HTR-8/SVneo (cell line): ENCODE data around the gene PTGS2.
A peak's percentile ranks its signal among the peaks of the same experiment; 100 is the strongest.

Experiments used
- DNase-seq: peaks from one replicate; pipeline ENCODE4 v3.0.0; 2011; ENCODE audit warnings: low spot score, mixed read lengths; ENCODE audit not compliant: insufficient read length
- FAIRE-seq: peaks from 2 replicates; lab custom pipeline; 2011; peaks lifted over from hg19 to GRCh38; lab: Jason Lieb, UNC

PTGS2 gene

DNA sequence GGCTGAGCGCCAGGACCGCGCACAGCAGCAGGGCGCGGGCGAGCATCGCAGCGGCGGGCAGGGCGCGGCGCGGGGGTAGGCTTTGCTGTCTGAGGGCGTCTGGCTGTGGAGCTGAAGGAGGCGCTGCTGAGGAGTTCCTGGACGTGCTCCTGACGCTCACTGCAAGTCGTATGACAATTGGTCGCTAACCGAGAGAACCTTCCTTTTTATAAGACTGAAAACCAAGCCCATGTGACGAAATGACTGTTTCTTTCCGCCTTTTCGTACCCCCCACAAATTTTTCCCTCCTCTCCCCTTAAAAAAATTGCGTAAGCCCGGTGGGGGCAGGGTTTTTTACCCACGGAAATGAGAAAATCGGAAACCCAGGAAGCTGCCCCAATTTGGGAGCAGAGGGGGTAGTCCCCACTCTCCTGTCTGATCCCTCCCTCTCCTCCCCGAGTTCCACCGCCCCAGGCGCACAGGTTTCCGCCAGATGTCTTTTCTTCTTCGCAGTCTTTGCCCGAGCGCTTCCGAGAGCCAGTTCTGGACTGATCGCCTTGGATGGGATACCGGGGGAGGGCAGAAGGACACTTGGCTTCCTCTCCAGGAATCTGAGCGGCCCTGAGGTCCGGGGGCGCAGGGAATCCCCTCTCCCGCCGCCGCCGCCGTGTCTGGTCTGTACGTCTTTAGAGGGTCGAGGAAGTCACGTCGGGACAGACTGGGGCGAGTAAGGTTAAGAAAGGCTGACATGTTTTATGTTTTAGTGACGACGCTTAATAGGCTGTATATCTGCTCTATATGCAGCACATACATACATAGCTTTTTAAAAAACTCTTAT is at the start of gene PTGS2:
PTGS2 (minus strand) TSS at position 179 of the 817 bp plus-strand sequence; CDS start at position 46, 133 bp downstream.
- FAIRE-seq = no peak

DNA sequence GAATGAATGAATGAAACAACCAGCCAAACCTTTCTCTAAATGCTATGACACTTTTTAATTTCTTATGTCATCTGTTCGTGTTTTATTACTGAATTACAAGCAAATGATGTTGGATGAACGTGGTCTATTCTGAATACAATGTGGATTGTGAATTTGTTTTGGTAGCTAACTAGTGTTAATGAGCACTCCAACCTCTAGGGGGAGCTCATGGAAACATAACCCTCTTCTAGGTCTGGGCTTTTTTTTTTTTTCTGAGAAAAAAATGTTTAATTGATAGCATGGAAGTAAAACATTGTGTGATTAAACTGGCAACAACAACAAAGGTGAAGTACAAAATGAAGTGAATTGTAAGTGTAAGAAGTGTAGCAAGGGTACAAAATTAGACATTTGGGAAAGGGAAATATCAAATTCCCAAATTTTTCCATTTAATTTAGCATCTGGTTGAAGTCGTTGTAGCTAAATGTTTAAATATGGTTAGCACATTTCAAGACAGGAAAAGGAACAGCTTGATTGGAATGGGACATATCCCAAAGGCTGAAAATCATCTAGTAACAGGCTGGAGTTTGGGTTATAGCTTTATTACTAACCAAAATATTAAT is 42.6 kb upstream of the PTGS2 start:
- FAIRE-seq (no peak), DNase-seq (no peak)

More for the DNA sequence above, at the start of gene PTGS2:
- peak; percentile 63 for DNase-seq

DNA sequence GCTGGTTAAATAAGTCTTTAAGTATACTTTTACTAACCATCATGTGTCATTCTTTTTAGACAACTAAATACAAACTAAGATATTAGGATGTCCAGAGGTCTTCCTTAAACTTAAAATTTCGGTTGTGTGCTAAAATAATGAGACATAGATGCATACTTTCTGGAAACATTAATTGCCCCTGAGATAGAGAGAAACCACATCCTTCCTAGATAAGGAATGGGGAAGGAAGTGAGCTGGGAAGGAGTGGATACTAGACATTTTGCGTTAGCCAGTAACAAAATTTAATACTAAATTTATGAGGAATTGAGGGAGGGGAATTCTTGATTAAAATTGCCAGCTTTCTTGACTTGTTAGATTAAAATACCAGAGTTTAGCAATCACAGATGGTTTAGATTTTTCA is 37.1 kb upstream of the PTGS2 start:
- DNase-seq = no peak
- no peak for FAIRE-seq

DNA sequence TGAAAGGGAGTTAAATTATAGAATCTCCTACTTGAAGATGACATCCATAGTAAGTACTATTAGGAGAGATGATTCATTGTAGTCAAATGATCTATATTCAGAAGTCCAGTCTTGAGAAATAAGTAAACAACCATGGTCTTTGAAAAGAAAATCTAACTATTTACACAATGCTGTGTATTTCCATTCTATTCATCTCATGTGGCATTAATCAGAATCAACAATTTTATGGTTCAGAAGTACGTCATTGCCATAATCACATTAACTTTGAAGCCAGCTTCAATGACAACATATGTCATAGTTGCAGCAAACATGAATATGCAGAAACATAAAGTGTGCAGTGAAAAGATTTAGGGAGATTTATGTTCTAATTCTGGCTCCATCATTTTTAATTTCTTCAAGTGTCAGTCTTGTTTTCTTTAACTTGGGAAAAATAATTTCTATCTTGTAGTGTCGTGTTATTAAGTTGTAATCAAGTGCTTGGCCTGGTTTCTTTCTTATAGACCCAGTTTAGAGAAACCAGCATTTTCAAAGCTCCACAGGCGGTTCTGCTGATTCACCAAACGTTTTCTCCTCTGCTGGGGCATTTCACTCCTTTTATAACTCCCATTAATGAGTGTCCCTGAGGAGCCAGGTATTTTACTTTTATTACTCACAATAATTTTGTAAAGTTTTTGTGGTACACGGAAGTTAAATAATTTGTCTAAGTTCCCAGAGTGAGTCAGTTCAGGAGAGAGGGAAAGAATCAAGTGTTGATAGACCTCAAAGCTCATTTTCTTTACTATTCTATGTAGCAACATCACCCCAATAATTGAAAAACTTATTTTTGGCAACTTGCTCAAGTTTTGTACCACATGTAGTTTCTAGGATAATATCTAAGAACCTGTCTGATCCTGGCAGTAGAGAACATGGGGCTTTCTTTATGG is 35.9 kb upstream of the PTGS2 start:
- FAIRE-seq (no peak), DNase-seq (no peak)

DNA sequence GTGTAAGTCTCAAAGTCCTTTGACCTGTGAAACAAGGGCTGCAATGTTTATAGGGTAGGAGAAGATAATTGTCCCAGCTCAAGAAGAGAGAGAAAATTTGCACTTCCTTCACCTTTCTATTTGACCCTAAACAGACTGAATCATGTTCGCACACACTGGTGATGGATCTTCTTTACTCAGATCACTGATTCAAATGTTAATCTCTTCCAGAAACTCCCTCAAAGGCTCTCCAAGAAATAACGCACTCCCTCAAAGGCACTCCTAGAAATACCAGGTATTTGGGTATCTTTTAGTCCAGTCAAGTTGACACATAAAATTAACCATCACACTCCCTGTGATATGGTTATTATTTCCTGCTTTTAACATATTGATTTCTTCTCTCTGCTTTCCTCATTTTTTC is 30.5 kb upstream of the PTGS2 start:
- FAIRE-seq = no peak
- no peak for DNase-seq

DNA sequence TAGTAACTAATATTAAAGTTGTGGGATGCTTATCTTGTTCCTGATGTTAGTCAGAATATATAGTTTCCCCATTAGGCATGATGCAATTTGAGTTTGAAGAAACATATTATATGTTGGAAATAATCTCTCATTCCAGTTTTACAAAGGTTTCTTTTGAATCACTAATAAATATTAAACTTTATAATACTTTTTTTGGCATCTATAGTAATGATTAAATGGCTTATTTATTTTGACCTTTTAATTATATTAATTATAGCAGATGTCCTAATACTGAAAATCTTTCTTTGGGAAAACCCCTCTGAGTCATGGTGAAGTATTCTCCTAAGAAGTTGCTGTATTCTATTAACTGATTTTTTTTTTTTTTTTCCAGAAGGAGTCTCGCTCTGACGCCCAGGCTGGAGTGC is 28.5 kb upstream of the PTGS2 start:
- no peak for DNase-seq
- no peak for FAIRE-seq

DNA sequence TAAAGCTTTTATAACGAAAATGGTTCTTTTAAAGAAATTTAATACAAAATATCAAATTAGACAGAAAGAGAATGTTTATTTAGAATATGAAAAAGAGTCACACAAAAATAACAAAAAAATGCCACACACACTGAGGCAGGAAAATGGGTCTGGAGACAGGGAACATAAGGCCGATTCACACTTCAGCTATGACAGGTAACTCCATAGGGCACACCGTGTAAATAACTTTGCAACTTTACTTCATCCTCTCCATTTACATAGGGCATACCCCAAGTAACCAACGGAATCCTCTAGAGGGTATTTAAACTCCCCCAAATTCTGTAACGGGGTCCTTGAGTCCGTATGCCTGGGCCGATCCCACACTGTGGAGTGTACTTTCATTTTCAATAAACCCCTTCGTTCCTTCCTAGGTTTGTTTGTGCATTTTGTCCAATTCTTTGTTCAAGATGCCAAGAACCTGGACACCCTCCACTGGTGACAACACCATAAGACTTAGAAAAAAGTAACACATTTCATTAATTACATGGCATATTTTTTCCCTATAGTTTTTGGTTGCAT is 23.1 kb upstream of the PTGS2 start:
- no peak for FAIRE-seq
- DNase-seq = no peak

DNA sequence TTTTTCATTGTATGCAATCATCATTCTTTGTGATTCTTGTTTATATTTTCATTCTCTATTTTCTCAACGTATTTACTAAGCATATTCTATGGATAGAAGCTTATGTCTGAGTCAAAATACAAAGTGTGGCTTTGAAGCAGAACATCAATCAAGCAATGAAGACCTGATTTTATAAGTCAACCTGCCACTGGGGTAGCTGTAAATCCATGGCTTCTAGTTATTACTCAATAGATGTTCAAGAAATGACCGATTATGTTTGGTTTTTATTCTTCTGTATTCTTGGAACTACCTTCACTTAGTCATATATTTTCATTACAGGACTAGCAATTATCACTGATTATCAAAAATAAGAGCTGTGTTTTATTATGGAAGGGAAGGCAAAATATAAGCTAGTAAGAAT is 20.5 kb upstream of the PTGS2 start:
- FAIRE-seq (no peak), DNase-seq (no peak)

DNA sequence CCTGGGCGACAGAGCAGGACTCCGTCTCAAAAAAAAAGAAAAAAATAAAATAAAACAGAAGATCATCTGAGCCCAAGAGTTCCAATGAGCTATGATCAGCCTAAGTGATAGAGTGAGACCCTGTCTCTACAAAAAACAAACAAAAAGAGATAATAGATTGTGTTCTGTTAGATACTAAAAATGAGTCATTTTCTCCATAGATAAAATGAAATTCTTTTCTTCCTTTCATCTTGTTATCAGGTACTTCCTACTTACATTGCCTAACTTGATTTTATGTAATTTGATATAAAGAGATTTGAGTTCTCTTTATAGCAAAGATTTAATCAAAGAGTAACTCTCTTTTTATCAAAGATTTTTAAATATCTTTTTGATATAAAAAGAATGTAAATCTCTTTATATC is 19.3 kb upstream of the PTGS2 start:
- no peak for FAIRE-seq
- no peak for DNase-seq

DNA sequence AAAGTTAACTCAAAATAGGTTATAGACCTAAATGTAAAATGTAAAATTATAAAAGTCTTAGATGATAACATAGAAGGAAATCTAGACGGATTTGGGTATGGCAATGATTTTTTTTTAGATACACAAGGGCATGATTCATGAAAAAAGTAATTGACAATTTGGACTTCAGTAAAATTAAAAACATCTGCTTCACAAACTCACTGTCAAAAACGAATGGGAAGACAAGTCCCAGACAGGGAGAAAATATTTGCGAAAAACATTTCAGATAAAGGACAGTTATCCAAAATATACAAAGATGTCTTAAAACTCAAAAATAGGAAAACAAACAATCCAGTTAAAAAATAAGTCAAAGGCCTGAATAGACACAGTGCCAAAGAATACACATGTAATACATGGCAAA is 9.7 kb upstream of the PTGS2 start:
- FAIRE-seq (no peak), DNase-seq (no peak)

DNA sequence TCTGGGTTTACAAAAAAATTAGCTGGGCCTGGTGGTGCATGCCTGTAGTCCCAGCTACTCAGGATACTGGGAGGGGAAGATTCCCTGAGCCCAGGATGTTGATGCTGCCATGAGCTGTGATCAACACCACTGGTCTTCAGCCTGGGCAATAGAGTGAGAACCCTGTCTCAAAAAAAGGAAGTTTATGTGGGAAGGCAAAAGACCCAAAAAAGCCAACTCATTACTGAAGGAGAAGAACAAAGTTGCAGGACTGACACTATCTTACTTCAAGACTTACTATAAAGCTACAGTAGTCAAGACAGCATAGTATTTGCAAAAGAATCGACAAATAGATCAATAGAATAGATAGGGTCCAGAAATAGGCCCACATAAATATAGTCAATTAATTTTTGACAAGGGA is 9.2 kb upstream of the PTGS2 start:
- FAIRE-seq (no peak), DNase-seq (no peak)

DNA sequence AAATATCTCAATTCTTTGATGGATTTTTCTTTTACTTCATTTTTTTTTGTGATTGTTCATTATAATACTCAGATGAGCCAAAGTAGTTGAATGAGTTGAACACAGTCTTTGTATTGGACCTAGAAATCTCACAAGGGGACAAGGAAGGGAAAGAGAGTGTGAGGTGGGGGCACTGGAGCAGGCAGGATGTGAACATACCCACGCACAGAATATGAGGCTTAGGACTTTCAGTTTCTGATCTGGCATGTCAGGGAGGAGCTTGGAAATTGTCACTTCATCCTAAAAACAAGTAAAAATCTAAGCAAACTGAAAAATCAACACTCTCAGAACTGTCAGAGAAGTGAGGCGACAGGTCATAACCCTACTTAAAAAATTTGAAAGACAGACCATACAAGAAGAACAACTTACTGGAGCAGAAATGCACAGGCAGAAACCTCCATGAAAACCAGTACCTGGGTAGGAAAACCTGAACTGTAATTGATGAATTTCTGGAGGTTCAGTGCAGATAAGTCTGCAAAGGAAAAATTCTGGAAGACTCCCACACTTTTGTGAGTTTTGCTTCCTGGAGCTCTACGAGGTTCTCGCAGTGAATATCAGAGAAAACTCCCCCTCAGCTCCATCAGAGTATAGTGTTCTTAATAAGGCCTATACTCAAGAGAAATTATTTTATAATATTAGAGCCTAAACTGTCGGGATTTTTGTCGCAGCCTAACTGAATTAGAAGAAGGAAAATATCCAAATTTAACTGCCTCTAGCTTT is 3.6 kb upstream of the PTGS2 start:
- FAIRE-seq = no peak
- DNase-seq = no peak

DNA sequence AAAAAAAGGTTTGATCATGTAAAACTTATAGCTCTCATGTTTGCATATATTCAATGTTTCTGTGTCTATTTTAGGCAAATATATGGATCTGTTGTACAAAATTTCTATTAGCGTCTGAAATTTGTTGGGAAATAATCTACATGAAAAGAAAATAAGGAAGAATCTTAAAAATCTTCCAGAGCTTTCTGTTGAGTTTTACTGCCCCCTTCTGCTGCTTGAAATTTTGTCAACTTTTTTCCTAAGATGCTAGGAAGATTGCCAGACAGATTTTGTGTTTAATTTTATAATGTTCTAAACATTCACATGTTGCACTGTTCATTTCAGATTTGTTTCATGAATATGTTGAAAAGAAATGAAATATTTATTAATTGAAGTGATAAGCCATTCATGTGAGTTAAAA is 2.5 kb upstream of the PTGS2 start:
- FAIRE-seq (no peak), DNase-seq (no peak)

DNA sequence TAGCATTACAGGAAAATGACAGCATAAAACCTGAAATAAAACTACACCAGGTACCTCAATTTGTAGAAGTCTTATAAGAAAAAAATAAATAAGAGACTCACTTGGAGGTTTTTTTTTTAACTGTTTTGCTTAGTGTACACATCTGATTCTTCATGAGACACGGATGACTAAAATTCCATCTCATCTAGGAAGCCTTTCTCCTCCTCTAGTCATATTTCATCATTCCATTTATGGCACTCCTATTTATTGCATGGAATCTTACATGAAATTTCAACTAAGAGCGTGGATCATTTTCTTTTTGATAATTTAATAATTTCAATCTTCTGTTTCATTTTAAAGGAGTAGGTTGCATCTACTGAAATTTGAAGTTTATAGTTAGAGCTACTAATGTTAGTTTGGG is 1.6 kb upstream of the PTGS2 start:
- no peak for FAIRE-seq
- DNase-seq = no peak

DNA sequence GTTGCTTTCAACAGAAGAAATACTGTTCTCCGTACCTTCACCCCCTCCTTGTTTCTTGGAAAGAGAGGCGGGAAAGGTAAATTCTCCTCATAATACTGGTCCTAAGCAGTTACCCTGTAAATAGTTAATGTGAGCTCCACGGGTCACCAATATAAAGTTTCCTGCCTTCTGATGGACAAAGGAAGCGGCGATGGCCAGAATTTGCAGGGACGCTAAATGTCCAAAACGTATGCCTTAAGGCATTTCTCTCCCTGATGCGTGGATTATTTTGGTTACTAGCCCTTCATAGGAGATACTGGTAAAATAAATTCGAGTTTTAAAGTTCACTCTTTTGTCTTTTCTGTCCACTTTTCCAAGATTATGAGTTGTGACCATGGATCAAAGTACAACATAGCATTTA is 898 bp upstream of the PTGS2 start:
- no peak for FAIRE-seq
- DNase-seq = no peak

DNA sequence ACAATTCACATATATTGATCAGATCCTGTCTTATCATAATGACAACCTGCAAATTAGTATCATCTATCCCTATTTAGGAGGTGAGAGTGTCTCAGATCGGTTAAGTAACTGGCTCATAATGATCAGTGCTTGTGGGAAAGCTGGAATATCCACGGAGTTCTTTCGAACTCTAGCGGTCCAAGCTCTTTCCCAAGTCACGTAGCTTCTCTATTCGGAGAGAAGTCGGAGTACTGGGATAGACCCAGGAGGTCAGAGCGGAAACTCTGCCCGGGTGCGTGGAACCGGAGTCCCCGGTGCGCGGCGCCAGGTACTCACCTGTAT is 339 bp downstream of the PTGS2 start:
- FAIRE-seq (no peak), DNase-seq (peak; percentile 7)

DNA sequence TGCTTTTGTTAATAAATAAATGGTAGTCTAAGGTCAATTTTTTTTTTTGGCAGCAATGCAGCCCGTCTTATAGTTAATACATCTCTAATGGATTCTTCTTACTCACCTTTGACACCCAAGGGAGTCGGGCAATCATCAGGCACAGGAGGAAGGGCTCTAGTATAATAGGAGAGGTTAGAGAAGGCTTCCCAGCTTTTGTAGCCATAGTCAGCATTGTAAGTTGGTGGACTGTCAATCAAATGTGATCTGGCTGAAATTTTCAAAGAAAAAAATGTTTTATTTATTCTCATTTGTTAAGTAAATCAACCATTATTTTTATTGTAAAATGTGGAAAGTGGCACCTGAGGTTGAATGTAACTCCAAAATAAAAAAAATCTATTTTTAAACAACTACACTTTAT is 2.1 kb downstream of the PTGS2 start:
- no peak for DNase-seq

DNA sequence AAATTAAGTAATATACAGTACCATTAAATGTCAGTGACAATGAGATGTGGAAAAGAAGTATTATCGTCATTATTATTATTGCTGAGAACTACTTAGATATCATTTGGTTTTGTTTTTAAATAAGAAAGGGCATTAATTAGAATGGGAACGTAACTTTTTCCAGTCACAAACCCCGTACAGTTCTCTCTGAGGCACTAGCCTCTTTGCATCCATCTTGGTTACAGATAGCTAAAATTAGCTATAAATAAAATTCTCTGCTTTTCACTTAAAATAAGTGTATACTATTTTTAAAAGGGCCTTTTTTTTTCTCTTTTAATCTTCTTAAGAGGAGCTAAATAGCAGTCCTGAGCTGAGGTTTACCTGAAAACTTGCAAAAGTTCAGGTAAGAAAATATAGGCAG is 7.6 kb downstream of the PTGS2 start:
- FAIRE-seq (no peak), DNase-seq (no peak)

More for the DNA sequence above, 2.1 kb downstream of the PTGS2 start:
- no peak for FAIRE-seq

DNA sequence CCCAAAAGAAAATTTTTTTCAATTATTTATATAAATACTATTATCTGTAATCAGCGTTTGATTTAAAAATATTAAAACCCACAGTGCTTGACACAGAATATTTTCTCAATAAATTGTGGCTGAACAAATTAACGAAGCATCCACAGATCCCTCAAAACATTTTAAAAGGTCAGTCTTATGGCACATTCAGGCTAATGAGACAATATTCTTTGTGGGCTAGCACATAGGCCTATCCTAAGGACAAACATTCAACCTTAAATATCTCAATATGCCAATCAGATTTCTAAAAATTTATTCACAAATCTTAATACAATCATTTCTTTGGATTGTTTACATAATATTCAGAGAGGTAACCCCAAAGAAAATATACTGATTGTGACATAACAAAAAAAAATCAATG is 8.1 kb downstream of the PTGS2 start:
- DNase-seq = no peak
- FAIRE-seq = no peak
